Measurements from ENCODE around the gene OR51B2.

Gene OR51B2

DNA sequence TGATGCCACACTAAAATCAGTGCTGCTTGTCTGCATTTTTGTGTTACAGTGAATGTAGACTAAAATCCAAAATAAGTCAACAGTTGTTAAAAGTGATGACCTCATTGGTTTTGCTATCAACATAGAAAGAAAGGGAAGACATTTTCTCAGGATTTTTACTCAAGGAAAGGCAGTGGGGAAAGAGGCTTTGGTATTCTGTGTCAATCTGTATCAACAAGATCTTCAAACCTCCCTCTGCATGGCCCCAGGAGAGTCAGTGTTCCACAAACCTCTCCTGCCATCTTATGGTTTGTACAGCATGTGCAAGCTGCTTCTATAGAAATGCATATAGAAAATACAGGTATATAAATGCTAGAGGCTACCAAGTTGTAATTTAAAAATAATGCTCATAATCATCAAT, 45.7 kb upstream of the OR51B2 start:
- POLR2A ChIA-PET = no interaction called here
- CTCF ChIA-PET = interaction anchor here (1.7 kb wide), 1 partner anchor 12 kb away, joined by 6 read pairs; no protein-coding TSS in a partner anchor
- no peaks in the 10 kb centered on the region for H3K36me3 ChIP-seq (ENCODE audit: control insufficient read depth in 2 of 2, insufficient read depth in 1 of 2, low read length in 2 of 2)
- H3K4me3 ChIP-seq (ENCODE audit: low read depth, low read length) = no peak overlapping the region
- TF ChIP-seq ZNF843 (tag by site-specific recombination; IDR thresholded peaks at IDR 0.05) (no peak), ZNF571 (tag by site-specific recombination; IDR thresholded peaks at IDR 0.05) (no peak)
- TF ChIP-seq, protein P1, sequence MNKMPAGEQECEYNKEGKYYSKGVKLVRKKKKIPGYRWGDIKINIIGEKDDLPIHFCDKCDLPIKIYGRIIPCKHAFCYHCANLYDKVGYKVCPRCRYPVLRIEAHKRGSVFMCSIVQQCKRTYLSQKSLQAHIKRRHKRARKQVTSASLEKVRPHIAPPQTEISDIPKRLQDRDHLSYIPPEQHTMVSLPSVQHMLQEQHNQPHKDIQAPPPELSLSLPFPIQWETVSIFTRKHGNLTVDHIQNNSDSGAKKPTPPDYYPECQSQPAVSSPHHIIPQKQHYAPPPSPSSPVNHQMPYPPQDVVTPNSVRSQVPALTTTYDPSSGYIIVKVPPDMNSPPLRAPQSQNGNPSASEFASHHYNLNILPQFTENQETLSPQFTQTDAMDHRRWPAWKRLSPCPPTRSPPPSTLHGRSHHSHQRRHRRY (tag by site-specific recombination; IDR thresholded peaks at IDR 0.05) = no peak
- no peaks in the 10 kb centered on the region for H3K4me1 ChIP-seq (ENCODE audit: control insufficient read depth, insufficient read depth, low read length)
- no peak overlapping the region for H3K27ac ChIP-seq (ENCODE audit: extremely low read depth, low read depth, low read length)
- H3K9me3 ChIP-seq (ENCODE audit: control insufficient read depth, insufficient read depth, low read depth, low read length) = no peaks in the 10 kb centered on the region

DNA sequence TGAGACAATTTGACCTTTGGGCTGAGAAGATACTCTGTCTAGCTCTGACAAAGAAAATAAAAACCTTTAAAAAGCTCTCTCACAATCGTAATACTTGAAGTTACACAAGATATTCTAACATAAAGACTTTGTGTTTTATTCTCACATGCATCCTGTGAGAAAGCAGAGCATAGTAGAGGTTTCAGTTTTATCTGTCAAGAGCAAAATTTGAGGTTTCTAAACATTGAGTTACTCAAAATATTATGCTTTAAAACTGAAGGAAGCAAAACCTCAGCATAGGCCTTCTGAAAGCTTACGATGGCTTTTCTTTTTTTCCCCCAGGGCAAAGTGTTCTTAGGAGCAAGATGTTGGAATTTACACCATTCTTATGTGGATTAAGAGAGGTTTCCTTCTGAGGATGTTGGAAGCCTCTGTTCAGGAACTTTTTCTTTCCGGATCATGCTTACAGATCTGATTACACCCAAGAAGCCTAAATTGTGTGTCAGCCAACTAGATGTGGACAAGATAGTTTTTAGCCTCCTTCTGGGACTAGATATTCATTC, 44.5 kb upstream of the OR51B2 start:
- CTCF ChIA-PET = no interaction called here
- POLR2A ChIA-PET = no interaction called here
- no peak overlapping the region for H3K27ac ChIP-seq (ENCODE audit: extremely low read depth, low read depth, low read length)
- no peak overlapping the region for H3K4me3 ChIP-seq (ENCODE audit: low read depth, low read length)
- no peaks in the 10 kb centered on the region for H3K36me3 ChIP-seq (ENCODE audit: control insufficient read depth in 2 of 2, insufficient read depth in 1 of 2, low read length in 2 of 2)
- no peaks in the 10 kb centered on the region for H3K9me3 ChIP-seq (ENCODE audit: control insufficient read depth, insufficient read depth, low read depth, low read length)
- no peaks in the 10 kb centered on the region for H3K4me1 ChIP-seq (ENCODE audit: control insufficient read depth, insufficient read depth, low read length)
- TF ChIP-seq PRDM1 (tag by site-specific recombination; IDR thresholded peaks at IDR 0.05) = no peak
- no peak for TF ChIP-seq KLF10 (tag by site-specific recombination; IDR thresholded peaks at IDR 0.05)
- TF ChIP-seq ZNF654 (tag by site-specific recombination; IDR thresholded peaks at IDR 0.05; ENCODE audit: low read depth) = no peak

DNA sequence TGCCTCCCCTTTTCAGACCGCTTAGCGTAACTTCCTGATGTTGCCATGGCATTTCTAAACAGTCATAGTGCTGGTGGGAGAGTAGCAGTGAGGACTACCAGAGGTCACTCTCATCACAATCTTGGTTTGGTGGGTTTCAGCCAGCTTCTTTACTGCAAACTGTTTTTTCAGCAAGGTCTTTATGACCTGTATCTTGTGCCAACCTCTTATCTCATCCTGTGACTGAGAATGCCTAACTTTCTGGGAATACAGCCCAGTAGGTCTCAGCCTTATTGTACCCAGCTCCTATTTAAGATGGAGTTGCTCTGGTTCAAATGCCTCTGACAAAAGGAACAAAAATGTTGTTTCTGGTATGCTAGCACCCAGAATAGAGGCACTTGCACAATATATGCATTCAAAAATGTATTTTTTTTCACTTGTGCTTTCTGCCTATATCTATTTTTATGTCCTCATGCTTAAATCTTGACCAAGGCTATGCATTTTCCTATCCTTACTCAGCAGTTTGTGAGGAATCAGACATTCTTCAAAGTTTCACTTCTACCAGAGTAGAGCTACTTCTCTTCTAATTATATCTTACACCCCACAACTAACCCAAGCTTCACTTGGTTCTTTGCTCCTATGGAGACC, 43.5 kb upstream of the OR51B2 start:
- Histone ChIP-seq H3K36me3 (ENCODE audit: control insufficient read depth in 2 of 2, insufficient read depth in 1 of 2, low read length in 2 of 2) (no peaks in the 10 kb centered on the region), H3K27ac (ENCODE audit: extremely low read depth, low read depth, low read length) (no peak overlapping the region), H3K4me3 (ENCODE audit: low read depth, low read length) (no peak overlapping the region), H3K4me1 (ENCODE audit: control insufficient read depth, insufficient read depth, low read length) (no peaks in the 10 kb centered on the region), H3K9me3 (ENCODE audit: control insufficient read depth, insufficient read depth, low read depth, low read length) (no peaks in the 10 kb centered on the region)
- TF ChIP-seq, protein P2, sequence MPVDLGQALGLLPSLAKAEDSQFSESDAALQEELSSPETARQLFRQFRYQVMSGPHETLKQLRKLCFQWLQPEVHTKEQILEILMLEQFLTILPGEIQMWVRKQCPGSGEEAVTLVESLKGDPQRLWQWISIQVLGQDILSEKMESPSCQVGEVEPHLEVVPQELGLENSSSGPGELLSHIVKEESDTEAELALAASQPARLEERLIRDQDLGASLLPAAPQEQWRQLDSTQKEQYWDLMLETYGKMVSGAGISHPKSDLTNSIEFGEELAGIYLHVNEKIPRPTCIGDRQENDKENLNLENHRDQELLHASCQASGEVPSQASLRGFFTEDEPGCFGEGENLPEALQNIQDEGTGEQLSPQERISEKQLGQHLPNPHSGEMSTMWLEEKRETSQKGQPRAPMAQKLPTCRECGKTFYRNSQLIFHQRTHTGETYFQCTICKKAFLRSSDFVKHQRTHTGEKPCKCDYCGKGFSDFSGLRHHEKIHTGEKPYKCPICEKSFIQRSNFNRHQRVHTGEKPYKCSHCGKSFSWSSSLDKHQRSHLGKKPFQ (tag by site-specific recombination; IDR thresholded peaks at IDR 0.05) = no peak
- TF ChIP-seq ZNF140 (tag by site-specific recombination; IDR thresholded peaks at IDR 0.05) (no peak), ZFP69B (tag by site-specific recombination; IDR thresholded peaks at IDR 0.05) (no peak), ZNF248 (tag by site-specific recombination; IDR thresholded peaks at IDR 0.05) (no peak), ZNF404 (tag by site-specific recombination; IDR thresholded peaks at IDR 0.05) (no peak), HOXA7 (CRISPR knock-in tag; IDR thresholded peaks at IDR 0.05; ENCODE audit: borderline replicate concordance) (no peak), ZNF350 (tag by site-specific recombination; IDR thresholded peaks at IDR 0.05) (no peak), ZNF155 (tag by site-specific recombination; IDR thresholded peaks at IDR 0.05) (no peak), ZNF354C (tag by site-specific recombination; IDR thresholded peaks at IDR 0.05; ENCODE audit: borderline replicate concordance, low read depth) (no peak), ZNF776 (tag by site-specific recombination; IDR thresholded peaks at IDR 0.05; ENCODE audit: borderline replicate concordance) (no peak), HOXD13 (CRISPR knock-in tag; IDR thresholded peaks at IDR 0.05; ENCODE audit: borderline replicate concordance) (no peak), ZSCAN16 (tag by site-specific recombination; IDR thresholded peaks at IDR 0.05) (no peak), ZNF426 (tag by site-specific recombination; IDR thresholded peaks at IDR 0.05) (no peak), ZNF76 (tag by site-specific recombination; IDR thresholded peaks at IDR 0.05; ENCODE audit: borderline replicate concordance, low read depth) (no peak)
- TF ChIP-seq, protein P3, sequence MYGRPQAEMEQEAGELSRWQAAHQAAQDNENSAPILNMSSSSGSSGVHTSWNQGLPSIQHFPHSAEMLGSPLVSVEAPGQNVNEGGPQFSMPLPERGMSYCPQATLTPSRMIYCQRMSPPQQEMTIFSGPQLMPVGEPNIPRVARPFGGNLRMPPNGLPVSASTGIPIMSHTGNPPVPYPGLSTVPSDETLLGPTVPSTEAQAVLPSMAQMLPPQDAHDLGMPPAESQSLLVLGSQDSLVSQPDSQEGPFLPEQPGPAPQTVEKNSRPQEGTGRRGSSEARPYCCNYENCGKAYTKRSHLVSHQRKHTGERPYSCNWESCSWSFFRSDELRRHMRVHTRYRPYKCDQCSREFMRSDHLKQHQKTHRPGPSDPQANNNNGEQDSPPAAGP (tag by site-specific recombination; IDR thresholded peaks at IDR 0.05) = no peak
- TF ChIP-seq, protein P4, sequence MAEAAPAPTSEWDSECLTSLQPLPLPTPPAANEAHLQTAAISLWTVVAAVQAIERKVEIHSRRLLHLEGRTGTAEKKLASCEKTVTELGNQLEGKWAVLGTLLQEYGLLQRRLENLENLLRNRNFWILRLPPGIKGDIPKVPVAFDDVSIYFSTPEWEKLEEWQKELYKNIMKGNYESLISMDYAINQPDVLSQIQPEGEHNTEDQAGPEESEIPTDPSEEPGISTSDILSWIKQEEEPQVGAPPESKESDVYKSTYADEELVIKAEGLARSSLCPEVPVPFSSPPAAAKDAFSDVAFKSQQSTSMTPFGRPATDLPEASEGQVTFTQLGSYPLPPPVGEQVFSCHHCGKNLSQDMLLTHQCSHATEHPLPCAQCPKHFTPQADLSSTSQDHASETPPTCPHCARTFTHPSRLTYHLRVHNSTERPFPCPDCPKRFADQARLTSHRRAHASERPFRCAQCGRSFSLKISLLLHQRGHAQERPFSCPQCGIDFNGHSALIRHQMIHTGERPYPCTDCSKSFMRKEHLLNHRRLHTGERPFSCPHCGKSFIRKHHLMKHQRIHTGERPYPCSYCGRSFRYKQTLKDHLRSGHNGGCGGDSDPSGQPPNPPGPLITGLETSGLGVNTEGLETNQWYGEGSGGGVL (tag by site-specific recombination; IDR thresholded peaks at IDR 0.05) = no peak
- CTCF ChIA-PET = no interaction called here
- POLR2A ChIA-PET = no interaction called here
